HPDE6-E6E7 (cell line): ENCODE results near the gene SLC13A4.
"Not testable (repeated sequence)": the region's sequence is repeated elsewhere in the genome, so short reads cannot be mapped to it uniquely, and the experiment has no call there.

ENCODE experiments used
- DNase-seq: peaks from one replicate; pipeline ENCODE4 v3.0.0; 2011; ENCODE audit warnings: missing footprints; ENCODE audit errors: extremely low spot score

SLC13A4 gene

GRCh38 chr7:135728136-135728669, at the start of gene SLC13A4:
Gene SLC13A4 (minus strand): TSS chr7:135728186. CDS start chr7:135727496, 690 bp downstream.
- no peak for DNase-seq

- not testable (repeated sequence) for DNase-seq
These were observed 47.9 kb upstream of the SLC13A4 start for GRCh38 chr7:135775915-135776314.

- no peak for DNase-seq
These were observed 47.2 kb upstream of the SLC13A4 start for GRCh38 chr7:135775230-135775629.

- DNase-seq: no peak
These were observed 46.3 kb upstream of the SLC13A4 start for GRCh38 chr7:135774284-135774683.

- no peak for DNase-seq
These were observed 45.5 kb upstream of the SLC13A4 start for GRCh38 chr7:135773464-135773863.

- no peak for DNase-seq
These were observed 44.7 kb upstream of the SLC13A4 start for GRCh38 chr7:135772639-135773222.

- DNase-seq: no peak
These were observed 44.1 kb upstream of the SLC13A4 start for GRCh38 chr7:135771961-135772638.

- DNase-seq: no peak
These were observed 43.1 kb upstream of the SLC13A4 start for GRCh38 chr7:135771051-135771450.

- no peak for DNase-seq
These were observed 42.2 kb upstream of the SLC13A4 start for GRCh38 chr7:135770139-135770710.

GRCh38 chr7:135769005-135769802, 41.2 kb upstream of the SLC13A4 start:
- no peak for DNase-seq

- no peak for DNase-seq
These were observed 40.5 kb upstream of the SLC13A4 start for GRCh38 chr7:135768467-135768866.

GRCh38 chr7:135768064-135768463, 40.1 kb upstream of the SLC13A4 start:
- no peak for DNase-seq

GRCh38 chr7:135763261-135763660, 35.3 kb upstream of the SLC13A4 start:
- no peak for DNase-seq

- DNase-seq: no peak
These were observed 33.9 kb upstream of the SLC13A4 start for GRCh38 chr7:135761751-135762488.

- DNase-seq: no peak
These were observed 31.5 kb upstream of the SLC13A4 start for GRCh38 chr7:135759532-135759931.

- DNase-seq: no peak
These were observed 30.5 kb upstream of the SLC13A4 start for GRCh38 chr7:135758531-135758932.

GRCh38 chr7:135757719-135758411, 29.9 kb upstream of the SLC13A4 start:
- DNase-seq: no peak

- no peak for DNase-seq
These were observed 28.2 kb upstream of the SLC13A4 start for GRCh38 chr7:135756191-135756590.

GRCh38 chr7:135755351-135755753, 27.4 kb upstream of the SLC13A4 start:
- DNase-seq: no peak

GRCh38 chr7:135753616-135754413, 25.8 kb upstream of the SLC13A4 start:
- DNase-seq: no peak
